Activated CD4-positive, alpha-beta T cell treated with anti-CD3 and anti-CD28 coated beads, Interleukin-2, amount 10 ng/mL, durations not matched to agents 7 days and 5 days (primary cell): ENCODE results near the gene KANSL1. TPM values are rescaled to one million over a fixed set of nuclear protein-coding genes. Genes with fewer than 3 reads are reported as not detected.

Experiments used
- total RNA-seq, 2 experiments: library from RNA; stranded (reverse); gene quantifications; one replicate each; pipeline ENCODE4 v1.2.3, GENCODE V29; 2021

Gene KANSL1
- total RNA-seq, 2 experiments from 2014 or later = 85.7 to 97.7 TPM

Other genes with a start within 250 kb of the KANSL1 start
- not detected for gene STH, start 194.2 kb downstream of the KANSL1 start, total RNA-seq
- 1 to 10 TPM; 1.5 to 2.1 TPM for gene LRRC37A, start 101.7 kb upstream of the KANSL1 start, total RNA-seq
- 10 to 100 TPM; 33.8 to 34.7 TPM for gene ARL17B, start 168.3 kb upstream of the KANSL1 start, total RNA-seq